ENCODE measurements around the gene ELFN2. TPM values are rescaled to one million over a fixed set of nuclear protein-coding genes. Genes with fewer than 3 reads are reported as not detected.
A peak's percentile ranks its signal among the peaks of the same experiment; 100 is the strongest.

The ELFN2 gene
- total and polyA plus RNA-seq, 2 donors (not counting 3 experiments of a cell fraction or from before 2014, with no cell fraction given) = 0.41 to 1.3 TPM

GRCh38 chr22:37464181-37464580 is 36.9 kb upstream of the ELFN2 start:
- Histone ChIP-seq H3K4me3 (replicated peaks in 1 of 3; ENCODE audit: insufficient read depth in 1 of 3, low read depth in 1 of 3, low read length in 3 of 3) (no peak overlapping the region), H3K27me3 (ENCODE audit: control insufficient read depth in 2 of 2, insufficient read depth in 2 of 2, low read length in 2 of 2) (no peaks in the 10 kb centered on the region), H3K4me1 (ENCODE audit: control insufficient read depth, extremely low read depth, insufficient read depth, low read length) (peaks cover 9% of the 10 kb centered on the region), H3K9me3 (replicated peaks; ENCODE audit: control insufficient read depth, insufficient read depth, low read length) (no peaks in the 10 kb centered on the region), H3K9me1 (replicated peaks; ENCODE audit: control insufficient read depth, extremely low read depth, insufficient read depth, low read length) (no peaks in the 10 kb centered on the region), H3K36me3 (ENCODE audit: control insufficient read depth in 2 of 2, extremely low read depth in 1 of 2, insufficient read depth in 2 of 2, low read length in 2 of 2) (peaks cover 5 to 26% of the 10 kb centered on the region in 2 experiments), H4K20me1 (replicated peaks; ENCODE audit: control insufficient read depth, extremely low read depth, insufficient read depth, low read length) (no peaks in the 10 kb centered on the region), H3K79me2 (ENCODE audit: control insufficient read depth, insufficient read depth, low read length) (no peaks in the 10 kb centered on the region), H3K4me2 (ENCODE audit: insufficient read depth, low read length) (peak overlapping the region; percentile 32), H3K9ac (replicated peaks; ENCODE audit: extremely low read depth, insufficient read depth, low read length) (no peak overlapping the region), H3K27ac (ENCODE audit: insufficient read depth, low read depth, low read length) (no peak overlapping the region), H2AFZ (ENCODE audit: low read depth, low read length) (no peak overlapping the region)
- intact Hi-C loops (cut with micrococcal nuclease) (no loop called here), dilution Hi-C loops (cut with MboI; ENCODE audit: extremely low pct_ligation_motif_present, low sequenced_read_pairs) (no loop called here)
- POLR2A ChIA-PET = interaction anchor here (0.7 kb wide), 1 partner anchor 511 kb away, joined by 3 read pairs; no protein-coding TSS in a partner anchor
- no peak for TF ChIP-seq POLR2A (IDR thresholded peaks at IDR 0.05; ENCODE audit: low read depth, low read length)
- TF ChIP-seq POLR2AphosphoS5 (IDR thresholded peaks at IDR 0.05; ENCODE audit: insufficient read depth, low read depth, low read length) = peak; percentile 37
- DNase-seq (ENCODE audit: low read depth, low spot score) = peak; percentile 35
- BruUV-seq (replicated peaks) = no TSS peak
- peak; percentile 87 for FAIRE-seq
- CTCF ChIA-PET = interaction anchor here (0.6 to 2.8 kb wide), 2 partner anchors 8 to 148 kb away, joined by 3 to 10 read pairs; no protein-coding TSS in a partner anchor

GRCh38 chr22:37462983-37463382 is 35.7 kb upstream of the ELFN2 start:
- Histone ChIP-seq H2AFZ (ENCODE audit: low read depth, low read length) (no peak overlapping the region), H3K79me2 (ENCODE audit: control insufficient read depth, insufficient read depth, low read length) (no peaks in the 10 kb centered on the region), H3K36me3 (ENCODE audit: control insufficient read depth in 2 of 2, extremely low read depth in 1 of 2, insufficient read depth in 2 of 2, low read length in 2 of 2) (peaks cover 0 to 21% of the 10 kb centered on the region in 2 experiments), H3K4me1 (ENCODE audit: control insufficient read depth, extremely low read depth, insufficient read depth, low read length) (peaks cover 9% of the 10 kb centered on the region), H3K27ac (ENCODE audit: insufficient read depth, low read depth, low read length) (no peak overlapping the region), H3K9me3 (replicated peaks; ENCODE audit: control insufficient read depth, insufficient read depth, low read length) (no peaks in the 10 kb centered on the region), H4K20me1 (replicated peaks; ENCODE audit: control insufficient read depth, extremely low read depth, insufficient read depth, low read length) (no peaks in the 10 kb centered on the region), H3K27me3 (ENCODE audit: control insufficient read depth in 2 of 2, insufficient read depth in 2 of 2, low read length in 2 of 2) (no peaks in the 10 kb centered on the region), H3K4me3 (replicated peaks in 1 of 3; ENCODE audit: insufficient read depth in 1 of 3, low read depth in 1 of 3, low read length in 3 of 3) (no peak overlapping the region), H3K4me2 (ENCODE audit: insufficient read depth, low read length) (no peak overlapping the region), H3K9ac (replicated peaks; ENCODE audit: extremely low read depth, insufficient read depth, low read length) (no peak overlapping the region), H3K9me1 (replicated peaks; ENCODE audit: control insufficient read depth, extremely low read depth, insufficient read depth, low read length) (no peaks in the 10 kb centered on the region)
- FAIRE-seq = peak; percentile 56
- TF ChIP-seq MYC (IDR thresholded peaks at IDR 0.05; ENCODE audit: low read depth, low read length) (no peak), GATA2 (IDR thresholded peaks at IDR 0.05; ENCODE audit: insufficient read depth, insufficient read length, low read depth, low read length) (no peak), POLR2A (IDR thresholded peaks at IDR 0.05; ENCODE audit: low read depth, low read length) (no peak)
- TF ChIP-seq, protein P1, sequence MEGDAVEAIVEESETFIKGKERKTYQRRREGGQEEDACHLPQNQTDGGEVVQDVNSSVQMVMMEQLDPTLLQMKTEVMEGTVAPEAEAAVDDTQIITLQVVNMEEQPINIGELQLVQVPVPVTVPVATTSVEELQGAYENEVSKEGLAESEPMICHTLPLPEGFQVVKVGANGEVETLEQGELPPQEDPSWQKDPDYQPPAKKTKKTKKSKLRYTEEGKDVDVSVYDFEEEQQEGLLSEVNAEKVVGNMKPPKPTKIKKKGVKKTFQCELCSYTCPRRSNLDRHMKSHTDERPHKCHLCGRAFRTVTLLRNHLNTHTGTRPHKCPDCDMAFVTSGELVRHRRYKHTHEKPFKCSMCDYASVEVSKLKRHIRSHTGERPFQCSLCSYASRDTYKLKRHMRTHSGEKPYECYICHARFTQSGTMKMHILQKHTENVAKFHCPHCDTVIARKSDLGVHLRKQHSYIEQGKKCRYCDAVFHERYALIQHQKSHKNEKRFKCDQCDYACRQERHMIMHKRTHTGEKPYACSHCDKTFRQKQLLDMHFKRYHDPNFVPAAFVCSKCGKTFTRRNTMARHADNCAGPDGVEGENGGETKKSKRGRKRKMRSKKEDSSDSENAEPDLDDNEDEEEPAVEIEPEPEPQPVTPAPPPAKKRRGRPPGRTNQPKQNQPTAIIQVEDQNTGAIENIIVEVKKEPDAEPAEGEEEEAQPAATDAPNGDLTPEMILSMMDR (IDR thresholded peaks at IDR 0.05; ENCODE audit: extremely low read depth in 1 of 2, insufficient read depth in 1 of 2, low read depth in 1 of 2, low read length in 2 of 2) = no peak
- no peak for DNase-seq (ENCODE audit: low read depth, low spot score)
- intact Hi-C loops (cut with micrococcal nuclease) (no loop called here), dilution Hi-C loops (cut with MboI; ENCODE audit: extremely low pct_ligation_motif_present, low sequenced_read_pairs) (no loop called here)
- BruUV-seq (replicated peaks) = no TSS peak
- ChIA-PET POLR2A (no interaction called here), CTCF (interaction anchor here (2.8 kb wide), 1 partner anchor 10 kb away, joined by 10 read pairs; no protein-coding TSS in a partner anchor)

All from endothelial cell of umbilical vein (primary cell).